ENCODE measurements around the gene ABHD16B. TPM values are rescaled to one million over a fixed set of nuclear protein-coding genes. Genes with fewer than 3 reads are reported as not detected.

ABHD16B gene
- total and polyA plus RNA-seq, 2 experiments from 2014 or later = not detected

DNA sequence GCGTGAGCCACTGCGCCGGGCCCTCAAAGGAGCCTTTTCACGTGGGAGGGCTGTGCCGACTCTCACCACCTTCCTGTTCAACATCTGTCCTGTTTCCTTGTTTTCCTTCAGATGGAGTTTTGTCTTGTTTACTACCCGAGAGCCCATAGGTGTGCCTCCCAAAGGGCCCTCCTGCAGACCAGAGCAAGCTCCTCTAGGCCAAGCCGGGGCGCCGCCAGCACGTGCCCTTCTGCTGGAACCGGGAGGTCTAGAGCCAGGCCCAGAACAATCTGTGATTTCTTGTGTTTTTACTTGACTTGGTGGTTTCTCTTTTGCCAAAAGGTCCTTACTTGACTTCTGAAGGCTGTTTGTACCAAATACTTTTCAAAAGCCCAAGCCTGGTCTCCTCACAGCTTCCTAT, 25.6 kb downstream of the ABHD16B start:
- H3K27ac Mint-ChIP-seq = peak overlapping the region; percentile 77; the same call in 1 of the 2 replicates
- no peak overlapping the region; the same call in 1 of the 2 replicates for H3K27ac ChIP-seq (ENCODE audit: low read depth)
- H3K4me1 ChIP-seq (ENCODE audit: insufficient read depth) = no peaks in the 10 kb centered on the region
- no peaks in the 10 kb centered on the region for H3K9me3 Mint-ChIP-seq
- H2AFZ ChIP-seq = no peak overlapping the region
- no peaks in the 10 kb centered on the region for H3K9me2 ChIP-seq (ENCODE audit: insufficient read depth)
- ATAC-seq = no peak
- no peak for DNase-seq (ENCODE audit: low spot score)
- no peak overlapping the region for H3K4me3 ChIP-seq
- H3F3A ChIP-seq (replicated peaks; ENCODE audit: low read depth) = peaks cover 14% of the 10 kb centered on the region; the same call in 1 of the 2 replicates
- TF ChIP-seq EZH2 (IDR thresholded peaks at IDR 0.05; ENCODE audit: low read depth, unreplicated experiment) (no peak), EZH2phosphoT487 (IDR thresholded peaks at IDR 0.05; ENCODE audit: unreplicated experiment) (no peak), STAT1 (IDR thresholded peaks at IDR 0.05; ENCODE audit: unreplicated experiment) (no peak), REST (IDR thresholded peaks at IDR 0.05; ENCODE audit: unreplicated experiment) (no peak), CREB1 (CRISPR knock-in tag; IDR thresholded peaks at IDR 0.05; ENCODE audit: low read depth) (no peak)
- H3K4me3 Mint-ChIP-seq = no peak overlapping the region; the same call in 2 of the 3 replicates
- H3K79me2 ChIP-seq (replicated peaks; ENCODE audit: insufficient read depth) = peaks cover 8% of the 10 kb centered on the region; the same call in 1 of the 2 replicates
- H3K27me3 ChIP-seq (ENCODE audit: insufficient read depth) = no peaks in the 10 kb centered on the region
- peaks cover 17% of the 10 kb centered on the region for H3K27me3 Mint-ChIP-seq (ENCODE audit: insufficient read depth, low read depth, poor library complexity)
- H3K36me3 ChIP-seq (ENCODE audit: insufficient read depth) = peaks cover 11% of the 10 kb centered on the region; the same call in 1 of the 2 replicates
- H3K4me1 Mint-ChIP-seq = no peaks in the 10 kb centered on the region; the same call in 2 of the 3 replicates
- peaks cover 59% of the 10 kb centered on the region for H3K36me3 Mint-ChIP-seq (ENCODE audit: low read depth)
- no peak overlapping the region for H3K4me2 ChIP-seq
- H4K20me1 ChIP-seq (replicated peaks; ENCODE audit: insufficient read depth) = peaks cover 11% of the 10 kb centered on the region; the same call in 1 of the 2 replicates

GRCh38 chr20:63889241-63890200, 28.2 kb downstream of the ABHD16B start:
- Histone ChIP-seq H3K36me3 (ENCODE audit: insufficient read depth) (peaks cover 6% of the 10 kb centered on the region; the same call in 1 of the 2 replicates), H3K4me1 (ENCODE audit: insufficient read depth) (0 out of 2 replicates have a peak, but pooled peaks cover 5% of the 10 kb centered on the region), H3F3A (replicated peaks; ENCODE audit: low read depth) (peaks cover 26% of the 10 kb centered on the region), H4K20me1 (replicated peaks; ENCODE audit: insufficient read depth) (peaks cover 17% of the 10 kb centered on the region; the same call in 1 of the 2 replicates), H3K79me2 (replicated peaks; ENCODE audit: insufficient read depth) (peaks cover 5% of the 10 kb centered on the region; the same call in 1 of the 2 replicates), H3K4me2 (no peak overlapping the region), H3K27ac (ENCODE audit: low read depth) (no peak overlapping the region), H2AFZ (no peak overlapping the region), H3K4me3 (no peak overlapping the region), H3K27me3 (ENCODE audit: insufficient read depth) (no peaks in the 10 kb centered on the region), H3K9me2 (ENCODE audit: insufficient read depth) (no peaks in the 10 kb centered on the region)
- DNase-seq (ENCODE audit: low spot score) (no peak), ATAC-seq (no peak)
- Mint-ChIP-seq H3K9me3 (no peaks in the 10 kb centered on the region), H3K36me3 (ENCODE audit: low read depth) (peaks cover 41% of the 10 kb centered on the region), H3K4me3 (no peak overlapping the region), H3K27me3 (ENCODE audit: insufficient read depth, low read depth, poor library complexity) (peaks cover 9% of the 10 kb centered on the region), H3K4me1 (peaks cover 3% of the 10 kb centered on the region), H3K27ac (no peak overlapping the region)
- TF ChIP-seq ZNF462 (CRISPR knock-in tag; IDR thresholded peaks at IDR 0.05) (no peak), ETS1 (IDR thresholded peaks at IDR 0.05) (no peak), POLR2AphosphoS5 (IDR thresholded peaks at IDR 0.05; ENCODE audit: low read depth) (no peak), STAT1 (IDR thresholded peaks at IDR 0.05; ENCODE audit: unreplicated experiment) (no peak), NANOG (IDR thresholded peaks at IDR 0.05; ENCODE audit: borderline replicate concordance) (no peak)
